KMS-11 (cell line): ENCODE measurements around the gene MYO3B.

Experiments
- H2AFZ ChIP-seq: fragments of 200-600 bp; sonication (generic); 2 replicates; pipeline ENCODE4 v1.6.1; 2016; ENCODE audit warnings: antibody characterized with exemption, mixed run types, low read depth
- H3K27ac ChIP-seq: fragments of 200-600 bp; sonication (generic); 2 replicates; pipeline ENCODE4 v1.6.1; 2016; ENCODE audit warnings: mild to moderate bottlenecking, mixed run types
- H3K27me3 ChIP-seq: fragments of 200-600 bp; sonication (generic); 2 replicates; pipeline ENCODE4 v1.6.1; 2017; ENCODE audit warnings: mild to moderate bottlenecking, low read depth, mixed run types, moderate library complexity; ENCODE audit not compliant: insufficient read depth
- H3K36me3 ChIP-seq: fragments of 200-600 bp; sonication (generic); 2 replicates; pipeline ENCODE4 v1.6.1; 2017; ENCODE audit warnings: mild to moderate bottlenecking, mixed run types; ENCODE audit not compliant: insufficient read depth
- H3K4me1 ChIP-seq: fragments of 200-600 bp; sonication (generic); 2 replicates; pipeline ENCODE4 v1.6.1; 2016; ENCODE audit warnings: mild to moderate bottlenecking, low read depth, mixed run types; ENCODE audit not compliant: poor library complexity, severe bottlenecking
- H3K4me2 ChIP-seq: fragments of 200-600 bp; sonication (generic); 2 replicates; pipeline ENCODE4 v1.7.0; 2016; ENCODE audit warnings: mild to moderate bottlenecking, mixed run types
- H3K4me3 ChIP-seq: fragments of 200-600 bp; sonication (generic); IDR thresholded peaks from 2 replicates; pipeline ENCODE4 v1.6.1; 2017; ENCODE audit warnings: low read depth, low read length, mixed read lengths; ENCODE audit not compliant: insufficient read depth
- H3K79me2 ChIP-seq: fragments of 200-600 bp; sonication (generic); 2 replicates; pipeline ENCODE4 v1.6.1; 2016; ENCODE audit warnings: low read depth, mixed run types; ENCODE audit not compliant: insufficient read depth
- H3K9ac ChIP-seq: fragments of 200-600 bp; sonication (generic); 2 replicates; pipeline ENCODE4 v1.6.1; 2016; ENCODE audit warnings: mild to moderate bottlenecking, mixed run types
- H4K20me1 ChIP-seq: fragments of 200-600 bp; sonication (generic); 2 replicates; pipeline ENCODE4 v1.6.1; 2016; ENCODE audit warnings: mild to moderate bottlenecking, mixed run types; ENCODE audit not compliant: insufficient read depth
- TF ChIP-seq, protein P1 (sequence below): fragments of 200-600 bp; sonication (generic); conservative IDR thresholded peaks from 2 replicates; pipeline ENCODE4 v1.6.1; 2017; ENCODE audit warnings: low read depth, mild to moderate bottlenecking, antibody characterized with exemption, low read length, moderate library complexity, mixed read lengths

MYO3B gene

GRCh38 chr2:170145675-170146432 is 32.1 kb upstream of the MYO3B start:
- H3K4me3 ChIP-seq = no peak overlapping the region
- no peaks in the 10 kb centered on the region for H3K27me3 ChIP-seq
- H3K4me2 ChIP-seq = no peak overlapping the region
- H3K79me2 ChIP-seq = no peaks in the 10 kb centered on the region
- TF ChIP-seq, protein P1, sequence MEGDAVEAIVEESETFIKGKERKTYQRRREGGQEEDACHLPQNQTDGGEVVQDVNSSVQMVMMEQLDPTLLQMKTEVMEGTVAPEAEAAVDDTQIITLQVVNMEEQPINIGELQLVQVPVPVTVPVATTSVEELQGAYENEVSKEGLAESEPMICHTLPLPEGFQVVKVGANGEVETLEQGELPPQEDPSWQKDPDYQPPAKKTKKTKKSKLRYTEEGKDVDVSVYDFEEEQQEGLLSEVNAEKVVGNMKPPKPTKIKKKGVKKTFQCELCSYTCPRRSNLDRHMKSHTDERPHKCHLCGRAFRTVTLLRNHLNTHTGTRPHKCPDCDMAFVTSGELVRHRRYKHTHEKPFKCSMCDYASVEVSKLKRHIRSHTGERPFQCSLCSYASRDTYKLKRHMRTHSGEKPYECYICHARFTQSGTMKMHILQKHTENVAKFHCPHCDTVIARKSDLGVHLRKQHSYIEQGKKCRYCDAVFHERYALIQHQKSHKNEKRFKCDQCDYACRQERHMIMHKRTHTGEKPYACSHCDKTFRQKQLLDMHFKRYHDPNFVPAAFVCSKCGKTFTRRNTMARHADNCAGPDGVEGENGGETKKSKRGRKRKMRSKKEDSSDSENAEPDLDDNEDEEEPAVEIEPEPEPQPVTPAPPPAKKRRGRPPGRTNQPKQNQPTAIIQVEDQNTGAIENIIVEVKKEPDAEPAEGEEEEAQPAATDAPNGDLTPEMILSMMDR = no peak
- H3K4me1 ChIP-seq = no peaks in the 10 kb centered on the region
- no peak overlapping the region for H3K9ac ChIP-seq
- H4K20me1 ChIP-seq = no peaks in the 10 kb centered on the region
- H3K27ac ChIP-seq = no peak overlapping the region
- H2AFZ ChIP-seq = no peak overlapping the region
- H3K36me3 ChIP-seq = no peaks in the 10 kb centered on the region

DNA sequence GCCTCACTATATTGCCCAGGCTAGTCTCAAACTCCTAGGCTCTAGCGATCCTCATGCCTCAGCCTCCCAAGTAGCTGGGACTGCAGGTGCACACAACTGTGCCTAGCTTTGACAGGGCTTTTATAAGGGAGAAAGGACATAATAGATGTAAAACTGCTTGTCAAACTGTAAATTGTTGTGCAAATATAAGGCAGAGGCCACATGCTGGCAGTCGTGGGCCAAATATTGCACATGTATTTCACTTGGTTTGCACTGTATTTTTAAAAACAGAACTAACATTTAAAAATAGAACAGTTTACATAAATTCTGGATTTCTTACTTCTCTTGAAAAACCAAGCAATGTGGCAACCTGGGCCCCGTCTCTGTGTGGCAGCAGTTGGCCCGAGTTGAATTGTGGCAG is 31.2 kb upstream of the MYO3B start:
- no peak overlapping the region for H3K4me2 ChIP-seq
- no peaks in the 10 kb centered on the region for H3K4me1 ChIP-seq
- no peaks in the 10 kb centered on the region for H4K20me1 ChIP-seq
- TF ChIP-seq, protein P1 = no peak
- H3K27me3 ChIP-seq = no peaks in the 10 kb centered on the region
- H3K9ac ChIP-seq = no peak overlapping the region
- H3K79me2 ChIP-seq = no peaks in the 10 kb centered on the region
- H2AFZ ChIP-seq = no peak overlapping the region
- H3K27ac ChIP-seq = no peak overlapping the region
- no peaks in the 10 kb centered on the region for H3K36me3 ChIP-seq
- no peak overlapping the region for H3K4me3 ChIP-seq

DNA sequence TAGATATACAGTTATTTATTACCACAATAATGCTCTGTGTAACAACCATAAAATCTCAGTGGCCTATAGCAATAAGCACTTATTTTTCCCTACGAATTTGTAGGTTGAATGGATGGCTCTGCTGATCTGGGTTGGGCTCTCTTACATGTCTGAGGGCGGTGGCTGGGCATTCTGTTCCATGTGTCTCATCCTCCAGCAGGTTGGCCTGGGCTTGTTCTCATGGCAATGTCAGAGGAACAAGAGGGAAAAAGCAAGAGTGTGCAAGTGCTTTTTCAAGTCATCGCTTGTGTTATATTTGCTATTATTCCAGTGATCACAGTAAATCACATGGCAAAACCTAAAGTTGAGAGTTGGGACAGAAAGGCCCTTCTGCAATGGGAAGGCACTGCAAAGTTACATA is 30.4 kb upstream of the MYO3B start:
- Histone ChIP-seq H4K20me1 (no peaks in the 10 kb centered on the region), H2AFZ (no peak overlapping the region), H3K36me3 (no peaks in the 10 kb centered on the region), H3K9ac (no peak overlapping the region), H3K79me2 (no peaks in the 10 kb centered on the region), H3K4me2 (no peak overlapping the region), H3K4me3 (no peak overlapping the region), H3K27me3 (no peaks in the 10 kb centered on the region), H3K4me1 (no peaks in the 10 kb centered on the region), H3K27ac (no peak overlapping the region)
- TF ChIP-seq, protein P1 = no peak

DNA sequence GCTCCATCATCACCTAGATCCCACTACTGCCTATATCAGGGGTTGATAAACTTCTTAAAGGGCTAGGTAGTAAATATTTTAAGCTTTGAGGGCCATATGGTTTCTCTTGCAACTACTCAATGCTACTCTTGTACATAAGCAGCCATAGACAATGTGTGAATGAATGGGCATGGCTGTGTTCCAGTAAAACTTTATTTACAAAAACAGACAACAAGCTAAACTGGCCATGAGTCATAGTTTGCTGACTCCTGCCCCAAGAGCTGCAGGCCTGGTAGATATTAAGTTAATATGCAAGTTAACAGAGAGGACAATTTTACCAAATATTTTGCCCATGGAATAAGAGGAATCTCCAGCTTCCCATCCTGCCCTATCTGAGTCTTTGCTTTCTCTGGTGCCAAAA is 29.8 kb upstream of the MYO3B start:
- H3K36me3 ChIP-seq = no peaks in the 10 kb centered on the region
- no peak overlapping the region for H2AFZ ChIP-seq
- H3K4me1 ChIP-seq = no peaks in the 10 kb centered on the region
- TF ChIP-seq, protein P1 = no peak
- no peak overlapping the region for H3K4me2 ChIP-seq
- H3K27me3 ChIP-seq = no peaks in the 10 kb centered on the region
- H3K27ac ChIP-seq = no peak overlapping the region
- no peaks in the 10 kb centered on the region for H4K20me1 ChIP-seq
- H3K79me2 ChIP-seq = no peaks in the 10 kb centered on the region
- H3K4me3 ChIP-seq = no peak overlapping the region
- no peak overlapping the region for H3K9ac ChIP-seq
